ENCODE results near the gene TFCP2L1. TPM values are rescaled to one million over a fixed set of nuclear protein-coding genes. Genes with fewer than 3 reads are reported as not detected.

Gene TFCP2L1
- total and polyA plus RNA-seq, 2 donors (not counting 1 experiment from before 2014, with no cell fraction given) = not detected

DNA sequence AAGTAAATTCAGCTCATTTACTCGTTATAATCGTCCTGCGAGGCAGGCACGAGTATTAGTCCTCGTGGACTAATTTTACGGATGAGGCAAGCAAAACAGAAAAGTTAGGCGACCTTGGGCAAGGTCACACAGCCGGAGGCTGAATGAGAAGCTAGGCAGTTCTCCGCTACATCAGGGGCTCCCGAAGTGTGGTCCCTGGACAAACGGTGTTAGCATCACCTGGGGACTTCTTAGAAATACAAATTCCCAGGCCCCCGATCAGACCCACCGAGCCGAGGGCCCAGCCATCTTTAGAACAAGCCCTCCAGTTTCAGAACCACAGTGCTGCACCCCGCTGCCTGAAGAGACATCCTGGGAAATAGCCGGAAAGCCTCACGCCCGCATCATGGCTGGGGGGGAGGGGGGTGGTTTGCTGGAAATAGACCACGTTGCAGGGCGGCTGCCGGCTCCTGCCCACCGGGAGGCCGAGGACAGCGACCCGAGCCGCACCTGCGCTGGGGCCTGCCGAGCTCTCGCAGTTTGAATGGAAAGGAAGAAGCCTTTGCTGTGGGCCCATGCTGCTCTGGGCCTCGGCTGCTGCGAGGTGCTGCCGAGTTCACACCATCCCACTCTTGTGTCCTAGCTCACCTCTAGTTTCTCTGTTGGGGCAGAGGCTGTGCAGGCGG, 72.2 kb downstream of the TFCP2L1 start:
- no peaks in the 10 kb centered on the region for H3K9me3 ChIP-seq (ENCODE audit: control insufficient read depth, insufficient read depth, low read depth, low read length)
- no peak overlapping the region for H3K4me3 ChIP-seq (replicated peaks in 1 of 4; ENCODE audit: control extremely low read depth in 1 of 4, insufficient read depth in 1 of 4, low read depth in 3 of 4, low read length in 4 of 4)
- no peak overlapping the region for H3K27ac ChIP-seq (ENCODE audit: insufficient read depth, low read length)
- no peak overlapping the region for H3K9ac ChIP-seq (ENCODE audit: insufficient read depth, low read length)
- H3K4me1 ChIP-seq (ENCODE audit: control insufficient read depth, extremely low read depth, insufficient read depth, low read length) = no peaks in the 10 kb centered on the region
- H3K27me3 ChIP-seq (ENCODE audit: control insufficient read depth, insufficient read depth, low read length) = no peaks in the 10 kb centered on the region
- no peaks in the 10 kb centered on the region for H3K79me2 ChIP-seq (ENCODE audit: control insufficient read depth, insufficient read depth, low read length)
- TF ChIP-seq EZH2 (IDR thresholded peaks at IDR 0.05; ENCODE audit: low read length, missing control alignments) = no peak
- TF ChIP-seq, protein P1, sequence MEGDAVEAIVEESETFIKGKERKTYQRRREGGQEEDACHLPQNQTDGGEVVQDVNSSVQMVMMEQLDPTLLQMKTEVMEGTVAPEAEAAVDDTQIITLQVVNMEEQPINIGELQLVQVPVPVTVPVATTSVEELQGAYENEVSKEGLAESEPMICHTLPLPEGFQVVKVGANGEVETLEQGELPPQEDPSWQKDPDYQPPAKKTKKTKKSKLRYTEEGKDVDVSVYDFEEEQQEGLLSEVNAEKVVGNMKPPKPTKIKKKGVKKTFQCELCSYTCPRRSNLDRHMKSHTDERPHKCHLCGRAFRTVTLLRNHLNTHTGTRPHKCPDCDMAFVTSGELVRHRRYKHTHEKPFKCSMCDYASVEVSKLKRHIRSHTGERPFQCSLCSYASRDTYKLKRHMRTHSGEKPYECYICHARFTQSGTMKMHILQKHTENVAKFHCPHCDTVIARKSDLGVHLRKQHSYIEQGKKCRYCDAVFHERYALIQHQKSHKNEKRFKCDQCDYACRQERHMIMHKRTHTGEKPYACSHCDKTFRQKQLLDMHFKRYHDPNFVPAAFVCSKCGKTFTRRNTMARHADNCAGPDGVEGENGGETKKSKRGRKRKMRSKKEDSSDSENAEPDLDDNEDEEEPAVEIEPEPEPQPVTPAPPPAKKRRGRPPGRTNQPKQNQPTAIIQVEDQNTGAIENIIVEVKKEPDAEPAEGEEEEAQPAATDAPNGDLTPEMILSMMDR (conservative IDR thresholded peaks at IDR 0.05 in 1 of 2, IDR thresholded peaks at IDR 0.05 in 1 of 2; ENCODE audit: low read depth in 1 of 2, low read length in 2 of 2) = no peak
- H3K36me3 ChIP-seq (ENCODE audit: control insufficient read depth, insufficient read depth, low read length) = no peaks in the 10 kb centered on the region
- no peak overlapping the region for H2AFZ ChIP-seq (ENCODE audit: low read length)
- no peak for DNase-seq (ENCODE audit: low read depth in 2 of 2)
- H3K4me2 ChIP-seq (ENCODE audit: extremely low read depth, insufficient read depth, low read length) = no peak overlapping the region
- H4K20me1 ChIP-seq (ENCODE audit: control insufficient read depth, extremely low read depth, insufficient read depth, low read length) = no peaks in the 10 kb centered on the region

DNA sequence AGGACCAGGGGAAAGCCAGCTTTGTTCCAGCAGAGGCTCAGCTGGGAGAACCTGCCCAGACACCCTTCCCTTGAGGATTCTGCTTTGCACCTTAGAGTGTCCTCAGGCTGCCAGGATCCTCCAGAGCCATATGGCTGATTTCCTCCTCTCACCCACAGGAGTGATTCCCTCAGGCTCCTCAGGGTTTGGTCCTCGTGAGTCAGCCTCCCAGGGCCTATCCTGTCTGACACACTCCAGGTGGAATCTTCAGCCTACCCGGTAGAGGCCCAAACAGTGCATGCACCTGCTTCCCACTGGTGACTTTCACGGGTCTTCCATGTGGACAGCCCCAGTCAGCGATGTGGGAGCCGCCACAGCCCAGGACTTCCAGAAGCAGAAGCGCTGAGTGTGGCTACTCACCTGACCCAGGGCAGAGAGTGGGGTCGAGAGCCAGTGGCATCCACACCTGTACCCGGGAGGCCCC, 73.3 kb downstream of the TFCP2L1 start:
- H4K20me1 ChIP-seq (ENCODE audit: control insufficient read depth, extremely low read depth, insufficient read depth, low read length) = no peaks in the 10 kb centered on the region
- H3K4me3 ChIP-seq (replicated peaks in 1 of 4; ENCODE audit: control extremely low read depth in 1 of 4, insufficient read depth in 1 of 4, low read depth in 3 of 4, low read length in 4 of 4) = no peak overlapping the region
- no peaks in the 10 kb centered on the region for H3K36me3 ChIP-seq (ENCODE audit: control insufficient read depth, insufficient read depth, low read length)
- H3K9me3 ChIP-seq (ENCODE audit: control insufficient read depth, insufficient read depth, low read depth, low read length) = no peaks in the 10 kb centered on the region
- no peak for DNase-seq (ENCODE audit: low read depth in 2 of 2)
- no peaks in the 10 kb centered on the region for H3K4me1 ChIP-seq (ENCODE audit: control insufficient read depth, extremely low read depth, insufficient read depth, low read length)
- H3K27me3 ChIP-seq (ENCODE audit: control insufficient read depth, insufficient read depth, low read length) = no peaks in the 10 kb centered on the region
- H3K9ac ChIP-seq (ENCODE audit: insufficient read depth, low read length) = no peak overlapping the region
- TF ChIP-seq EZH2 (IDR thresholded peaks at IDR 0.05; ENCODE audit: low read length, missing control alignments) = no peak
- TF ChIP-seq, protein P1 (conservative IDR thresholded peaks at IDR 0.05 in 1 of 2, IDR thresholded peaks at IDR 0.05 in 1 of 2; ENCODE audit: low read depth in 1 of 2, low read length in 2 of 2) = no peak
- H3K4me2 ChIP-seq (ENCODE audit: extremely low read depth, insufficient read depth, low read length) = no peak overlapping the region
- no peak overlapping the region for H3K27ac ChIP-seq (ENCODE audit: insufficient read depth, low read length)
- no peak overlapping the region for H2AFZ ChIP-seq (ENCODE audit: low read length)
- H3K79me2 ChIP-seq (ENCODE audit: control insufficient read depth, insufficient read depth, low read length) = no peaks in the 10 kb centered on the region

DNA sequence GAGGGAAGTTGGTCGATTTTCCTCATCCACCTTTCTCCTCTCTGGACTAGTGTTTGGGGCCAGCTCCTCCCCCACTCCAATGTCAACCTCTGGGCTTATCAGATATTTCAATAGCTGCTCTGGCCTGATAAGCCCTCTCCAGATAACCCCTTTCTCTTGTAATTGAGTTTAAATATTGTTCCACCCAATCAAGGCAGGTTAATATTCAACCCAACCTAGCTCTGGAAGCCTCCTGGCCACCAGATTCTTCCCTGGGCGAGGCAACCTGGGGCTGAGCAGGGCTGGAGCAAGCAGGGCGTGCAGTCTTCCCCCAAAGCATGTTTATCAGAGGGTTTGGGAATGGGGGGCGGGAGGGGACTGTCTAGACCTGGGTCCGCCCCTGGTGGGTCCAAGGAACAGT, 73.8 kb downstream of the TFCP2L1 start:
- TF ChIP-seq, protein P1 (conservative IDR thresholded peaks at IDR 0.05 in 1 of 2, IDR thresholded peaks at IDR 0.05 in 1 of 2; ENCODE audit: low read depth in 1 of 2, low read length in 2 of 2) = no peak
- TF ChIP-seq EZH2 (IDR thresholded peaks at IDR 0.05; ENCODE audit: low read length, missing control alignments) = no peak
- Histone ChIP-seq H3K36me3 (ENCODE audit: control insufficient read depth, insufficient read depth, low read length) (no peaks in the 10 kb centered on the region), H3K4me2 (ENCODE audit: extremely low read depth, insufficient read depth, low read length) (no peak overlapping the region), H3K79me2 (ENCODE audit: control insufficient read depth, insufficient read depth, low read length) (no peaks in the 10 kb centered on the region), H3K4me1 (ENCODE audit: control insufficient read depth, extremely low read depth, insufficient read depth, low read length) (no peaks in the 10 kb centered on the region), H3K9me3 (ENCODE audit: control insufficient read depth, insufficient read depth, low read depth, low read length) (no peaks in the 10 kb centered on the region), H4K20me1 (ENCODE audit: control insufficient read depth, extremely low read depth, insufficient read depth, low read length) (no peaks in the 10 kb centered on the region), H3K27ac (ENCODE audit: insufficient read depth, low read length) (no peak overlapping the region), H3K9ac (ENCODE audit: insufficient read depth, low read length) (no peak overlapping the region), H3K4me3 (replicated peaks in 1 of 4; ENCODE audit: control extremely low read depth in 1 of 4, insufficient read depth in 1 of 4, low read depth in 3 of 4, low read length in 4 of 4) (no peak overlapping the region), H2AFZ (ENCODE audit: low read length) (no peak overlapping the region), H3K27me3 (ENCODE audit: control insufficient read depth, insufficient read depth, low read length) (no peaks in the 10 kb centered on the region)
- DNase-seq (ENCODE audit: low read depth in 2 of 2) = no peak

Measured in fibroblast of lung (primary cell).